Measurements from ENCODE around the gene FBLN5. TPM values are rescaled to one million over a fixed set of nuclear protein-coding genes. Genes with fewer than 3 reads are reported as not detected.
A peak's percentile ranks its signal among the peaks of the same experiment; 100 is the strongest.

Gene FBLN5
- total RNA-seq, 4 donors from 2014 or later, result 109 to 215 (median 186) TPM

- Histone ChIP-seq H3K4me1 (peaks cover 0 to 76% (median 34%) of the 10 kb centered on the region in 4 donors), H3K27me3 (no peaks in the 10 kb centered on the region), H3K4me3 (no peak overlapping the region), H3K27ac (peak overlapping the region; percentile 60 to 87 (median 76)), H3K36me3 (no peaks in the 10 kb centered on the region), H3K9me3 (no peaks in the 10 kb centered on the region)
- peak; percentile 50 to 58 for DNase-seq (ENCODE audit: low spot score in 2 of 2)
- TF ChIP-seq EP300 (IDR thresholded peaks at IDR 0.05) (peak; percentile 39 to 97), POLR2A (IDR thresholded peaks at IDR 0.05) (peak in 1 of 2 donors; percentile 22), CTCF (IDR thresholded peaks at IDR 0.05) (no peak)
- 44 to 56% methylated on average over 10 of the region's 10 CpGs for WGBS, 2 donors
Measured at GRCh38 chr14:91897106-91897701, 50.3 kb downstream of the FBLN5 start.

GRCh38 chr14:91896419-91896818 is 51.1 kb downstream of the FBLN5 start:
- TF ChIP-seq CTCF (IDR thresholded peaks at IDR 0.05) (no peak), EP300 (IDR thresholded peaks at IDR 0.05) (no peak), POLR2A (IDR thresholded peaks at IDR 0.05) (no peak)
- H3K4me1 ChIP-seq, result peaks cover 0 to 76% (median 39%) of the 10 kb centered on the region in 4 donors
- H3K27ac ChIP-seq, result peak overlapping the region; percentile 60 to 87 (median 76)

GRCh38 chr14:91893669-91894068 is 53.8 kb downstream of the FBLN5 start:
- no peak overlapping the region for H3K4me3 ChIP-seq
- peak overlapping the region in 2 of 4 donors; percentile 88 to 89 for H3K27ac ChIP-seq
- H3K4me1 ChIP-seq, result peaks cover 0 to 78% (median 52%) of the 10 kb centered on the region in 4 donors
- TF ChIP-seq EP300 (IDR thresholded peaks at IDR 0.05) (no peak), CTCF (IDR thresholded peaks at IDR 0.05) (no peak), POLR2A (IDR thresholded peaks at IDR 0.05) (no peak)
- H3K36me3 ChIP-seq, result no peaks in the 10 kb centered on the region
- no peaks in the 10 kb centered on the region for H3K9me3 ChIP-seq
- 83% methylated on average over 4 of the region's 4 CpGs for WGBS, 2 donors
- no peak for DNase-seq (ENCODE audit: low spot score in 2 of 2)
- no peaks in the 10 kb centered on the region for H3K27me3 ChIP-seq

More at GRCh38 chr14:91896419-91896818, 51.1 kb downstream of the FBLN5 start:
- no peak for DNase-seq (ENCODE audit: low spot score in 2 of 2)
- Histone ChIP-seq H3K4me3 (no peak overlapping the region), H3K36me3 (no peaks in the 10 kb centered on the region), H3K27me3 (no peaks in the 10 kb centered on the region), H3K9me3 (no peaks in the 10 kb centered on the region)
- 80 to 83% methylated on average over 4 of the region's 4 CpGs for WGBS, 2 donors

GRCh38 chr14:91893007-91893406 is 54.5 kb downstream of the FBLN5 start:
- Histone ChIP-seq H3K4me3 (no peak overlapping the region), H3K27me3 (no peaks in the 10 kb centered on the region), H3K9me3 (no peaks in the 10 kb centered on the region), H3K36me3 (no peaks in the 10 kb centered on the region), H3K27ac (peak overlapping the region in 3 of 4 donors; percentile 68 to 89 (median 88)), H3K4me1 (peaks cover 0 to 78% (median 53%) of the 10 kb centered on the region in 4 donors)
- WGBS, 2 donors, result 38 to 42% methylated on average over 7 of the region's 7 CpGs
- peak; percentile 12 to 30 (median 26) for TF ChIP-seq CTCF (IDR thresholded peaks at IDR 0.05)
- no peak for TF ChIP-seq POLR2A (IDR thresholded peaks at IDR 0.05)
- DNase-seq (ENCODE audit: low spot score in 2 of 2), result no peak

GRCh38 chr14:91891721-91892220 is 55.7 kb downstream of the FBLN5 start:
- 36 to 41% methylated on average over 3 of the region's 3 CpGs for WGBS, 2 donors
- DNase-seq (ENCODE audit: low spot score in 2 of 2), result no peak
- H3K36me3 ChIP-seq, result peaks cover 0 to 6% (median 0%) of the 10 kb centered on the region in 3 donors

More at GRCh38 chr14:91891721-91892220, 55.7 kb downstream of the FBLN5 start:
- Histone ChIP-seq H3K27me3 (no peaks in the 10 kb centered on the region), H3K9me3 (no peaks in the 10 kb centered on the region), H3K27ac (peak overlapping the region; percentile 55 to 89 (median 78)), H3K4me3 (no peak overlapping the region), H3K4me1 (peaks cover 0 to 67% (median 49%) of the 10 kb centered on the region in 4 donors)
- TF ChIP-seq POLR2A (IDR thresholded peaks at IDR 0.05), result no peak
- no peak for TF ChIP-seq CTCF (IDR thresholded peaks at IDR 0.05)
- peak in 1 of 2 donors; percentile 71 for TF ChIP-seq EP300 (IDR thresholded peaks at IDR 0.05)
